ENCODE results near the gene KLK7.

The KLK7 gene

DNA sequence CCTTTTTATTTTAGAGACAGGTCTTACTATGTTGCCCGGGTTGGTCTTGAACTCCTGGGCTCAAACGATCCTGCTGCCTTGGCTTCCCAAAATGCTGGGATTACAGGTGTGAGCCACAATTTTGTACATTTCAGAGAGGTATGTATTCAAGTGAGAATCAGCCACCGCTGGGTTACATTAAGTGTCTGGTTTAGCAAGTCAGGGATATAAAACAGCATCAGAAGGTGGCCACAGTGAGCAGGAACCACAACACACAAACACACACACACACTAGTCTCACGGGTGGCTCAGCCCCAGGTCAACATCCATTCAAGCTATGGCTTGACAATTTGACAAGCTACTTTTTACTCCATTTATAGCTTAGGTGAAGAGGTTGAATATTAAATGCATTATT lies 51.0 kb downstream of the KLK7 start:
- Histone ChIP-seq H3K4me2 (ENCODE audit: low read depth, low read length, poor library complexity, severe bottlenecking) (no peak overlapping the region), H3K27me3 (ENCODE audit: insufficient read depth, low read length, poor library complexity, severe bottlenecking) (no peaks in the 10 kb centered on the region), H3K36me3 (ENCODE audit: insufficient read depth, low read length) (no peaks in the 10 kb centered on the region), H2AFZ (ENCODE audit: low read length) (no peak overlapping the region), H3K9me2 (replicated peaks; ENCODE audit: low read depth, low read length) (no peaks in the 10 kb centered on the region), H3K9me3 (ENCODE audit: insufficient read depth, low read depth, low read length) (no peaks in the 10 kb centered on the region), H3F3A (ENCODE audit: low read depth) (no peaks in the 10 kb centered on the region), H4K20me1 (ENCODE audit: insufficient read depth, low read length, poor library complexity, severe bottlenecking) (no peaks in the 10 kb centered on the region), H3K79me2 (ENCODE audit: insufficient read depth, low read length) (no peaks in the 10 kb centered on the region), H3K4me3 (ENCODE audit: low read length, poor library complexity, severe bottlenecking) (no peak overlapping the region), H3K9ac (ENCODE audit: low read depth, low read length, poor library complexity, severe bottlenecking) (no peak overlapping the region), H3K4me1 (ENCODE audit: insufficient read depth, low read length, poor library complexity, severe bottlenecking) (no peaks in the 10 kb centered on the region)
- TF ChIP-seq, protein P1, sequence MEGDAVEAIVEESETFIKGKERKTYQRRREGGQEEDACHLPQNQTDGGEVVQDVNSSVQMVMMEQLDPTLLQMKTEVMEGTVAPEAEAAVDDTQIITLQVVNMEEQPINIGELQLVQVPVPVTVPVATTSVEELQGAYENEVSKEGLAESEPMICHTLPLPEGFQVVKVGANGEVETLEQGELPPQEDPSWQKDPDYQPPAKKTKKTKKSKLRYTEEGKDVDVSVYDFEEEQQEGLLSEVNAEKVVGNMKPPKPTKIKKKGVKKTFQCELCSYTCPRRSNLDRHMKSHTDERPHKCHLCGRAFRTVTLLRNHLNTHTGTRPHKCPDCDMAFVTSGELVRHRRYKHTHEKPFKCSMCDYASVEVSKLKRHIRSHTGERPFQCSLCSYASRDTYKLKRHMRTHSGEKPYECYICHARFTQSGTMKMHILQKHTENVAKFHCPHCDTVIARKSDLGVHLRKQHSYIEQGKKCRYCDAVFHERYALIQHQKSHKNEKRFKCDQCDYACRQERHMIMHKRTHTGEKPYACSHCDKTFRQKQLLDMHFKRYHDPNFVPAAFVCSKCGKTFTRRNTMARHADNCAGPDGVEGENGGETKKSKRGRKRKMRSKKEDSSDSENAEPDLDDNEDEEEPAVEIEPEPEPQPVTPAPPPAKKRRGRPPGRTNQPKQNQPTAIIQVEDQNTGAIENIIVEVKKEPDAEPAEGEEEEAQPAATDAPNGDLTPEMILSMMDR (conservative IDR thresholded peaks at IDR 0.05; ENCODE audit: low read length) = no peak
- no peak for TF ChIP-seq EZH2phosphoT487 (IDR thresholded peaks at IDR 0.05; ENCODE audit: borderline replicate concordance)

DNA sequence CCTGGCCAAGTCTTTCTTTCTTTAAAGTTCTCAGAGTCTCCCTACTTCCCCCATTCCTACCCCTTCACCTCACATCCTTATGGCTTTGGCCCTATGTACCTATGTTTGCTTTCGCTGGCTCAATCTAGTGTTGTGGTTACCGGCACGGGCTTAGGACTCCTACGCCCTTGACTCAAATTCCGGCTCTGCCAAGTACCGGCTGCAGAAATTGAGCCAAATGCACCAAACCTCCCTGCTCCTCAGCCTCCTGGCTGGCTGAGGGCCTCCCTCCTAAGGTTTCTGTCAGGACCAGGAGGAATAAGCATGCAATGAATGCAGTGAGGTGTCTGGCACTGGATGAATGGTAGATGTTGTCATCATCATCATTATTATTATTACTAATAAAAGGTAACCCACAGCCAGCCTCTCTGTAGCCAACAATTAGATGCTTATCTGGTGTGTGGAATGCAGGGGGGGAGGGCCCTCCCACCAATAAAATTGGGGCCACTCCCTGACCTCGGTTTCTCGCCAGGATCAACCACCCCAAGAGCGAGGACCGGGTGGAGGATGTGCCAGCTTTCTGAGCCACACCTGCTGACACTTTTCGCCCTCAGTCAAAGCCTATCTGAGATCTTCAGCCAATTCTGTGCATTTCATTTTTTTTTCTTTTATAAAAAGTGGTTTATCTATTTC lies 51.6 kb downstream of the KLK7 start:
- no peaks in the 10 kb centered on the region for H3K4me1 ChIP-seq (ENCODE audit: insufficient read depth, low read length, poor library complexity, severe bottlenecking)

DNA sequence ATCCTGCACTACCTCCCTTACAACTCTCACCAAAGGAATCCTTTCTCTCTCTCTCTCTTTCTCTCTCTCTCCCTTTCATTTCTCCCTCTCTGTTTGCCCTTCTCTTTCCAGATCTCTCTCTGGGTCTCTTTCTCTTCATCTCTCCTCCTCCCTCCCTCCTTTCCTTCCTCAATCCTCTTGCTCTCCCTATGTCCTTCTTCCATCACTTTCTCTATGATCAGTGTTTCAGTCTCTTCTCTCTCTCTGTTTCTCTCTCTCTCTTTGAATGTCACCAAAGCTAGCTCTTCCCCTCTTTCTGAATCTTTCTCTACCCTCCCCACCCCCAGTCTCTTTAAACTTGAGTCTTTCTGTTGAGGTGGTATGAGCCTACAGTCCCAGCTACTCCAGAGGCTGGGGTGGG lies 52.7 kb downstream of the KLK7 start:
- no peak overlapping the region for H2AFZ ChIP-seq (ENCODE audit: low read length)
- no peaks in the 10 kb centered on the region for H3K9me3 ChIP-seq (ENCODE audit: insufficient read depth, low read depth, low read length)
- no peak overlapping the region for H3K4me3 ChIP-seq (ENCODE audit: low read length, poor library complexity, severe bottlenecking)
- H4K20me1 ChIP-seq (ENCODE audit: insufficient read depth, low read length, poor library complexity, severe bottlenecking) = no peaks in the 10 kb centered on the region
- no peaks in the 10 kb centered on the region for H3F3A ChIP-seq (ENCODE audit: low read depth)
- no peaks in the 10 kb centered on the region for H3K4me1 ChIP-seq (ENCODE audit: insufficient read depth, low read length, poor library complexity, severe bottlenecking)
- H3K79me2 ChIP-seq (ENCODE audit: insufficient read depth, low read length) = no peaks in the 10 kb centered on the region
- no peak overlapping the region for H3K9ac ChIP-seq (ENCODE audit: low read depth, low read length, poor library complexity, severe bottlenecking)
- no peaks in the 10 kb centered on the region for H3K27me3 ChIP-seq (ENCODE audit: insufficient read depth, low read length, poor library complexity, severe bottlenecking)
- H3K36me3 ChIP-seq (ENCODE audit: insufficient read depth, low read length) = no peaks in the 10 kb centered on the region
- no peaks in the 10 kb centered on the region for H3K9me2 ChIP-seq (replicated peaks; ENCODE audit: low read depth, low read length)
- no peak overlapping the region for H3K4me2 ChIP-seq (ENCODE audit: low read depth, low read length, poor library complexity, severe bottlenecking)
- no peak for TF ChIP-seq EZH2phosphoT487 (IDR thresholded peaks at IDR 0.05; ENCODE audit: borderline replicate concordance)

More for the DNA sequence above, 51.6 kb downstream of the KLK7 start:
- no peaks in the 10 kb centered on the region for H3K79me2 ChIP-seq (ENCODE audit: insufficient read depth, low read length)
- no peak overlapping the region for H3K9ac ChIP-seq (ENCODE audit: low read depth, low read length, poor library complexity, severe bottlenecking)
- H3K27me3 ChIP-seq (ENCODE audit: insufficient read depth, low read length, poor library complexity, severe bottlenecking) = no peaks in the 10 kb centered on the region
- no peaks in the 10 kb centered on the region for H3K9me2 ChIP-seq (replicated peaks; ENCODE audit: low read depth, low read length)
- H4K20me1 ChIP-seq (ENCODE audit: insufficient read depth, low read length, poor library complexity, severe bottlenecking) = no peaks in the 10 kb centered on the region
- no peaks in the 10 kb centered on the region for H3K9me3 ChIP-seq (ENCODE audit: insufficient read depth, low read depth, low read length)
- no peaks in the 10 kb centered on the region for H3F3A ChIP-seq (ENCODE audit: low read depth)
- H2AFZ ChIP-seq (ENCODE audit: low read length) = no peak overlapping the region
- no peak overlapping the region for H3K4me3 ChIP-seq (ENCODE audit: low read length, poor library complexity, severe bottlenecking)
- H3K4me2 ChIP-seq (ENCODE audit: low read depth, low read length, poor library complexity, severe bottlenecking) = no peak overlapping the region
- TF ChIP-seq EZH2phosphoT487 (IDR thresholded peaks at IDR 0.05; ENCODE audit: borderline replicate concordance) = no peak
- TF ChIP-seq, protein P1 (conservative IDR thresholded peaks at IDR 0.05; ENCODE audit: low read length) = no peak
- H3K36me3 ChIP-seq (ENCODE audit: insufficient read depth, low read length) = no peaks in the 10 kb centered on the region

DNA sequence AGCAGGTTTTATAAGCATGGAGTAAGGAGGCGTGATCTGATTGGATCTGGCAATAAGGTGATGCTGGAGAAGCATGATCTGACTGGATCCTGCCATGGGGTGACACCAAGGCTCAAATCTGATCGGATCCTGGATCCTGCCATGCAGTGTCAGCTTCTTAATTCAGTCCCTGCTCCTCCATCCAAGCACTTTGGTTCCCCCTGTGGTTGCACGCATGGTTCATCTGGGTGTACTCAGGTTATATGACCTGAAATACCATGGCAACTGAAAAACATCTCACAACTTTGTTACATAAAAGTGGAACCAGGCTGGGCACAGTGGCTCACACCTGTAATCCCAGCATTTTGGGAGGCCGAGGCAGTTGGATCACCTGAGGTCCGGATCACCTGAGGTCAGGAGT lies 54.9 kb downstream of the KLK7 start:
- TF ChIP-seq, protein P1 (conservative IDR thresholded peaks at IDR 0.05; ENCODE audit: low read length) = no peak
- TF ChIP-seq EZH2phosphoT487 (IDR thresholded peaks at IDR 0.05; ENCODE audit: borderline replicate concordance) = no peak
- Histone ChIP-seq H3K27me3 (ENCODE audit: insufficient read depth, low read length, poor library complexity, severe bottlenecking) (no peaks in the 10 kb centered on the region), H3K9ac (ENCODE audit: low read depth, low read length, poor library complexity, severe bottlenecking) (no peak overlapping the region), H3K4me3 (ENCODE audit: low read length, poor library complexity, severe bottlenecking) (no peak overlapping the region), H3K79me2 (ENCODE audit: insufficient read depth, low read length) (no peaks in the 10 kb centered on the region), H3K9me2 (replicated peaks; ENCODE audit: low read depth, low read length) (no peaks in the 10 kb centered on the region), H3K36me3 (ENCODE audit: insufficient read depth, low read length) (no peaks in the 10 kb centered on the region), H3K4me2 (ENCODE audit: low read depth, low read length, poor library complexity, severe bottlenecking) (no peak overlapping the region), H3K9me3 (ENCODE audit: insufficient read depth, low read depth, low read length) (no peaks in the 10 kb centered on the region), H4K20me1 (ENCODE audit: insufficient read depth, low read length, poor library complexity, severe bottlenecking) (no peaks in the 10 kb centered on the region), H3F3A (ENCODE audit: low read depth) (no peaks in the 10 kb centered on the region), H3K4me1 (ENCODE audit: insufficient read depth, low read length, poor library complexity, severe bottlenecking) (no peaks in the 10 kb centered on the region), H2AFZ (ENCODE audit: low read length) (no peak overlapping the region)

Data from Loucy (cell line).